Measurements from ENCODE around the gene VGLL2.

The VGLL2 gene

DNA sequence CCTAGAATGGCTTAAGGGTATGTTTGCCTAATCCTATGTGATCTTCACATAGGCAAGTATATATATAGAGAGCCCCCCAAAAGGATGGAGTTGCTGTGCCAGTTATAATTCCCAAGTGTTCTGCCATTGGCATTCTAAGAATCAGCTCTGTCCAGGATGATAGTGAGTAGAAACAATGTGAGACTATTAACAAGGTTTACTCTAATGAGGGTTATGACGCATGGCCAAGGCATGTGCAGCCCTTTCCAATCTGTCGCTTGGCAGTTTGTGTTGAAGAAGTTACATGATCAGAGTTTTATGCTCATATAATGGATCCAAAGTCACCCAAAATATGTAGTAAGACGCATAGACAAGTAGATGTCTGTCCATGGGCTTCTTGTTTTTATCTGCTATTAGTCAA, 33.6 kb downstream of the VGLL2 start:
- TF ChIP-seq, protein P1, sequence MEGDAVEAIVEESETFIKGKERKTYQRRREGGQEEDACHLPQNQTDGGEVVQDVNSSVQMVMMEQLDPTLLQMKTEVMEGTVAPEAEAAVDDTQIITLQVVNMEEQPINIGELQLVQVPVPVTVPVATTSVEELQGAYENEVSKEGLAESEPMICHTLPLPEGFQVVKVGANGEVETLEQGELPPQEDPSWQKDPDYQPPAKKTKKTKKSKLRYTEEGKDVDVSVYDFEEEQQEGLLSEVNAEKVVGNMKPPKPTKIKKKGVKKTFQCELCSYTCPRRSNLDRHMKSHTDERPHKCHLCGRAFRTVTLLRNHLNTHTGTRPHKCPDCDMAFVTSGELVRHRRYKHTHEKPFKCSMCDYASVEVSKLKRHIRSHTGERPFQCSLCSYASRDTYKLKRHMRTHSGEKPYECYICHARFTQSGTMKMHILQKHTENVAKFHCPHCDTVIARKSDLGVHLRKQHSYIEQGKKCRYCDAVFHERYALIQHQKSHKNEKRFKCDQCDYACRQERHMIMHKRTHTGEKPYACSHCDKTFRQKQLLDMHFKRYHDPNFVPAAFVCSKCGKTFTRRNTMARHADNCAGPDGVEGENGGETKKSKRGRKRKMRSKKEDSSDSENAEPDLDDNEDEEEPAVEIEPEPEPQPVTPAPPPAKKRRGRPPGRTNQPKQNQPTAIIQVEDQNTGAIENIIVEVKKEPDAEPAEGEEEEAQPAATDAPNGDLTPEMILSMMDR (IDR thresholded peaks at IDR 0.05) = no peak
- Histone ChIP-seq H3K27me3 (no peaks in the 10 kb centered on the region), H3K27ac (no peak overlapping the region), H3K4me1 (ENCODE audit: control insufficient read depth in 1 of 2, insufficient read depth in 1 of 2, low read depth in 1 of 2, low read length in 1 of 2) (no peaks in the 10 kb centered on the region), H3K36me3 (no peaks in the 10 kb centered on the region), H3K9me3 (no peaks in the 10 kb centered on the region), H3K4me3 (ENCODE audit: low read depth in 1 of 2, low read length in 1 of 2) (no peak overlapping the region)

DNA sequence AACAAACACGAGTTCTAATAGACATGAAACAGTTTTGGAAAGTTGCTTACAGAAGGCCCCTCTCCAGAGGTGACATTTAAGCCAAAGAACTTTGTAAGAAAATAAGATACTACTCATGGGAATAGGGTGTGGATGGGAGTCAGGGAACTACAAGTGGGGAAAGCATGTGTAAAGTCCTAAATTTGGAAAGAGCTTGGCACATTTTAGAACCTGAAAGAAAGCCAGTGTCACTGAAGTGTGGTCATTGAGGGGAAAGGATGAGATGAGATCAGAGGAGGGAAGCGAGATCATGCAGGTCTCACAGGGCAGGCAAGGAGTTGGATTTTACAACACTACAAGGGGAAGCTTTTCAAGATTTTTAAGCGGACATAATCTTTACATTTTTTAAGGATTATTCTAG, 38.0 kb downstream of the VGLL2 start:
- H3K4me3 ChIP-seq (ENCODE audit: low read depth in 1 of 2, low read length in 1 of 2) = no peak overlapping the region
- no peak overlapping the region for H3K27ac ChIP-seq
- H3K4me1 ChIP-seq (ENCODE audit: control insufficient read depth in 1 of 2, insufficient read depth in 1 of 2, low read depth in 1 of 2, low read length in 1 of 2) = no peaks in the 10 kb centered on the region
- TF ChIP-seq, protein P1 (IDR thresholded peaks at IDR 0.05) = no peak
- no peaks in the 10 kb centered on the region for H3K36me3 ChIP-seq
- H3K9me3 ChIP-seq = no peaks in the 10 kb centered on the region
- no peaks in the 10 kb centered on the region for H3K27me3 ChIP-seq

DNA sequence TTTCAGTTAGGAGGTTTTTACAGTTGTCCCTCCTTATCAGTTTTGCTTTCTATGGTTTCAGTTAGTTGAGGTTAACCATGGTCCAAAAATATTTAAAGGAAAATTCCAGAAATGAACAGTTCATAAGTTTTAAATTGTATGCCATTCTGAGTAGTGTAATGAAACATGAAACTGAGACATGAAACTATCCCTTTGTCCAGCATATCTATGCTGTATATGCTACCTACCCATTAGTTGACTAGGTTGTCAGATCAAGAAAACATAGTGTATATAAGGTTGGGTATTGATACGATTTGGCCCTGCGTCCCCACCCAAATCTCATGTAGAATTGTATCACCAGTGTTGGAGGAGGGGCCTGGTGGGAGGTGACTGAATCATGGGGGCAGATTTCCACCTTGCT, 39.1 kb downstream of the VGLL2 start:
- no peaks in the 10 kb centered on the region for H3K4me1 ChIP-seq (ENCODE audit: control insufficient read depth in 1 of 2, insufficient read depth in 1 of 2, low read depth in 1 of 2, low read length in 1 of 2)
- no peaks in the 10 kb centered on the region for H3K36me3 ChIP-seq
- H3K27me3 ChIP-seq = no peaks in the 10 kb centered on the region
- no peak overlapping the region for H3K4me3 ChIP-seq (ENCODE audit: low read depth in 1 of 2, low read length in 1 of 2)
- TF ChIP-seq, protein P1 (IDR thresholded peaks at IDR 0.05) = no peak
- H3K9me3 ChIP-seq = no peaks in the 10 kb centered on the region
- H3K27ac ChIP-seq = no peak overlapping the region

DNA sequence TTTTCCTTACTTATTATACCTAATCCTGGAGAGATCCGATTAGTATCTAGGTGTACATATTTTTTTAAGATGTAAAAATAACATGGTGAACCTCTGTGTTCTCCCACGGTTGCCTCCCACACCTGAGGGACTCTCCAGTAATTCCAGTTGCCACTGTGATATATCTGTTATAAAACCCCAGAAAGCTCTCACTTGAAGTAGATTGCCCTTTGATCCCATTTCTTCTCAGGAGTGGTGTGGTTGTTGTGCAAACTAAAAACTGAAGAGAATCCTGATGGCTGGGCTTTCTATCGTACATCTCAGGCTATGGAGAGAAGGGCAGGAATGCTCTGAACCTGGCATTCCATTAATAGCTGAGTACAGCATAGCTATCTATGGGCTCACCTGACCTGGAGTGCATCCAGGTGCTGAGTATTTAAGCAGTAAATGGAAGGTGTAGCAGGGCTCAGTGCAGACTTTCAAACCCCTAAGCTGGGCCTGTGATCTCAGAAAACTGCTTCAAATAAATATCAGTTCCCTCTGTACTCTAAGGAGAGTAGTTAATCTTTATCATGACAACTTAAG, 41.0 kb downstream of the VGLL2 start:
- Histone ChIP-seq H3K27me3 (no peaks in the 10 kb centered on the region), H3K4me3 (ENCODE audit: low read depth in 1 of 2, low read length in 1 of 2) (no peak overlapping the region), H3K9me3 (no peaks in the 10 kb centered on the region), H3K36me3 (no peaks in the 10 kb centered on the region), H3K27ac (no peak overlapping the region), H3K4me1 (ENCODE audit: control insufficient read depth in 1 of 2, insufficient read depth in 1 of 2, low read depth in 1 of 2, low read length in 1 of 2) (no peaks in the 10 kb centered on the region)
- TF ChIP-seq, protein P1 (IDR thresholded peaks at IDR 0.05) = no peak

DNA sequence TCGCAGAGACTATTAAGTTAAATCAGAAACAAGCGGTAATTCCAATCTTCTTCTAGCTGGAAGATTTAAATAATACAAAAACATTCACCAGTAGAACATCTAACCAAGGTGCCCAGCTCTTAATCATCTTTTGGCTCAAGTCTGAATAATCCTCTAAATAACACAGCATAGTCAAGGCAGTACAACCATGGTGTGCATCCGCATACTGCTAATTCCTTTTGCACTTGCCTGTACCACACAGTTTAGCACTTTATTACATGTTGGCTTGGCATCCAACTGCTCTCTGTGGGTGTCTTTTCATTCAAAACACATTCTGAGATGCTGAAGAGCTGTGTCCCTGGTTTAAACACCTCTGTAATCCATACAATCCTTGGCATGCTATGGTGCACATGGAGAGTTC, 42.3 kb downstream of the VGLL2 start:
- Histone ChIP-seq H3K9me3 (no peaks in the 10 kb centered on the region), H3K27ac (no peak overlapping the region), H3K36me3 (no peaks in the 10 kb centered on the region), H3K4me1 (ENCODE audit: control insufficient read depth in 1 of 2, insufficient read depth in 1 of 2, low read depth in 1 of 2, low read length in 1 of 2) (no peaks in the 10 kb centered on the region), H3K27me3 (no peaks in the 10 kb centered on the region), H3K4me3 (ENCODE audit: low read depth in 1 of 2, low read length in 1 of 2) (no peak overlapping the region)
- TF ChIP-seq, protein P1 (IDR thresholded peaks at IDR 0.05) = no peak

DNA sequence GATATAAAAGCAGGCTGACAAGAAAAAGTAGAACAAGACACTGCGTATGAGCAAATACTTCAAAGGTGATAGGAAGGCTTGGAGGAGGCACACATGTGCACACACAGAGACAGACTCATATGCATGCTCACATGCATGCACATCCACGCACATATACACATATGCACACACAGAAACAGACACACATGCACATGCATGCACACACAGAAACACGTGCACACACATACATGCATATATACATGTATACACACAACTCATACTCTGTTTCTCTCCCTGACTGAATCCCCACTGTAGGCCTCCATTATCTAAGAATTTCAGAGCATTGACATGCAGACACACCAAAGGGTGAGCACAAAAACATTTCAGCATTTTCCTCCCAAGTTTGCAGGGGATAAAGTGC, 43.7 kb downstream of the VGLL2 start:
- TF ChIP-seq, protein P1 (IDR thresholded peaks at IDR 0.05) = no peak
- H3K4me1 ChIP-seq (ENCODE audit: control insufficient read depth in 1 of 2, insufficient read depth in 1 of 2, low read depth in 1 of 2, low read length in 1 of 2) = no peaks in the 10 kb centered on the region
- no peaks in the 10 kb centered on the region for H3K9me3 ChIP-seq
- H3K36me3 ChIP-seq = no peaks in the 10 kb centered on the region
- no peak overlapping the region for H3K27ac ChIP-seq
- no peaks in the 10 kb centered on the region for H3K27me3 ChIP-seq
- H3K4me3 ChIP-seq (ENCODE audit: low read depth in 1 of 2, low read length in 1 of 2) = no peak overlapping the region
